ENCODE measurements around the gene STX17.

Gene STX17

DNA sequence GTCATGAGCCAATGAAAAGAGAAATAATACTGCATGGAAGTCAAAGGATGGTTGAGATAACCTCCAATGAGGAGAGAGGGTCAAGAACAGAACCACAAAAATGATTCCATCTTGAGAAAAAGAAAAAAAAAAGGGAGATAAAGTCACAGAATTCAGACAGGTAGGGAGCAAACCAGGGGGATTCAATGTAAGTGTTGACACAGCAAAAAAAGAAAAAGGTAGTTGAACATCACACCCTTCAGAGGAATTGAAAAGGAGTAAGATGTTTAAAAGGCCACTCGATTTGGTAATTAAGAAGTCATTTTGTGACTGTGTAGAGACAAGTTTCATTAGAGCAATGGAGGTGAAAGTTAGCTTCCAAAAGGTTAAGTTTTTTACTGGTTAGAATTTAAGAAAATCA lies 113.1 kb downstream of the STX17 start:
- no peak overlapping the region for H3K4me3 ChIP-seq (ENCODE audit: low read length)

More for the DNA sequence above, 113.1 kb downstream of the STX17 start:
- DNase-seq (ENCODE audit: low read depth, low spot score), result no peak
